Immature natural killer cell (primary cell): ENCODE measurements around the gene ATOSA. TPM values are rescaled to one million over a fixed set of nuclear protein-coding genes. Genes with fewer than 3 reads are reported as not detected.

Experiments used
- DNase-seq, 3 donors: peaks; one replicate each; pipeline ENCODE4 v3.0.0; 2022; ENCODE audit warnings: mixed read lengths in 1 of 3
- H3K27ac Mint-ChIP-seq, 6 donors: one replicate each; pipeline ENCODE4 v1.8.0; 2020; ENCODE audit warnings: mixed read lengths in 6 of 6, mild to moderate bottlenecking in 5 of 6, inconsistent platforms in 4 of 6, moderate library complexity in 3 of 6
- H3K27me3 Mint-ChIP-seq, 3 donors: one replicate each; pipeline ENCODE4 v1.8.0; 2020 to 2021; ENCODE audit warnings: low read depth in 3 of 3, mild to moderate bottlenecking in 3 of 3, mixed read lengths in 3 of 3, moderate library complexity in 3 of 3, inconsistent platforms in 1 of 3
- H3K36me3 Mint-ChIP-seq, 3 donors: one replicate each; pipeline ENCODE4 v1.8.0; 2020; ENCODE audit warnings: mixed read lengths in 3 of 3, inconsistent platforms in 2 of 3, mild to moderate bottlenecking in 2 of 3
- H3K4me1 Mint-ChIP-seq, 2 donors: one replicate each; pipeline ENCODE4 v1.8.0; 2020; ENCODE audit warnings: inconsistent platforms in 2 of 2, mild to moderate bottlenecking in 2 of 2, mixed read lengths in 2 of 2, moderate library complexity in 1 of 2
- H3K4me3 Mint-ChIP-seq, 5 donors: one replicate each; pipeline ENCODE4 v1.8.0; 2020; ENCODE audit warnings: mild to moderate bottlenecking in 5 of 5, mixed read lengths in 5 of 5, inconsistent platforms in 3 of 5, moderate library complexity in 3 of 5
- H3K9me3 Mint-ChIP-seq, 6 donors: one replicate each; pipeline ENCODE4 v1.8.0; 2020; ENCODE audit warnings: mild to moderate bottlenecking in 6 of 6, mixed read lengths in 6 of 6, inconsistent platforms in 4 of 6, moderate library complexity in 3 of 6
- polyA plus RNA-seq, 3 donors: library from polyadenylated mRNA; unstranded; fragments of 300-500 nt; fragmentation: Illumina TruSeq; gene quantifications; one replicate each; pipeline ENCODE4 v1.2.3, GENCODE V29; 2021

ATOSA gene
- polyA plus RNA-seq, 3 donors from 2014 or later, result 7.6 to 15.7 (median 9.3) TPM

DNA sequence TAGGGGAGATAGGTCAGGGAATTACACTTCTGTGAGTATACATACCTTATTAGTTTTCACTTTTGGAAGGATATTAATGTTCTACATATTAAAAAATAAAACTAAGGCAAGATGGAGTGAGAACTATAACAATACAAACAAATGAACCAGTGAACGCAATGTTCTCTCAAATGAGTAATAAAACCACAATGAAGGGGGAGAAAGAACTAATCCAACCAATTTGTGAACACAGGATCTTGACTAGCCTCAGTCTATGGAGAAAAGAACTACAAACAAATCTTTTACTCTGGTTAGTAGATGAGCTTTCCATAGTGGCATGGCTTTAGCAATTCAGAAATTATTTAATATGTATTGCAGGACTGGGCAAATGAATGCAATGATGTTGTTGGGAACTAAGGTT, 26.9 kb upstream of the ATOSA start:
- Mint-ChIP-seq H3K4me3 (no peak overlapping the region), H3K27ac (no peak overlapping the region), H3K4me1 (no peaks in the 10 kb centered on the region), H3K27me3 (peaks cover 0 to 8% (median 0%) of the 10 kb centered on the region in 3 donors), H3K36me3 (no peaks in the 10 kb centered on the region), H3K9me3 (no peaks in the 10 kb centered on the region)
- DNase-seq, result no peak

- Mint-ChIP-seq H3K4me3 (no peak overlapping the region), H3K36me3 (no peaks in the 10 kb centered on the region), H3K27ac (no peak overlapping the region), H3K9me3 (no peaks in the 10 kb centered on the region), H3K4me1 (no peaks in the 10 kb centered on the region), H3K27me3 (peaks cover 0 to 7% (median 0%) of the 10 kb centered on the region in 3 donors)
- DNase-seq, result no peak
Measured at GRCh38 chr15:52702390-52702789, 23.2 kb upstream of the ATOSA start.

DNA sequence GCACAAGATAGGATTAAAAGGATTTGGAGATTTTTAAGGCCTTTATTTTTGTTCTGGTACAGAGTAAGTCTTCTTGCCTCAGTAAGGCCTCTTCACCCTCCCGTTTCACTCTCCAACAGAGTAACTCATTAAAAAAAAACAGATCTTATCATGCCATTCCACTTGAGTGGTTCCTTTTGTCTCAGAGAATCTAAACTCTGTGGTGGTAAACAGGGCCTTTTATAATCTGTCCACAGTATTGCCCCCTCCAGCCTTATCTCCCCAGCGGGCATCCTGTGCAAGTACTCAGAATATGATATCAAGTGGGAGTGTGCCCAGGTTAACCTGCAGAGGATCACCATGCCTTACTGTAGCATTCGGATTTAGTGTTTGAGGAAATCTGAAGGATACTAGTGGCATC, 20.3 kb upstream of the ATOSA start:
- peaks cover 0 to 6% (median 0%) of the 10 kb centered on the region in 3 donors for H3K27me3 Mint-ChIP-seq
- no peaks in the 10 kb centered on the region for H3K9me3 Mint-ChIP-seq
- no peaks in the 10 kb centered on the region for H3K4me1 Mint-ChIP-seq
- no peak overlapping the region for H3K4me3 Mint-ChIP-seq
- no peak for DNase-seq
- no peaks in the 10 kb centered on the region for H3K36me3 Mint-ChIP-seq
- H3K27ac Mint-ChIP-seq, result no peak overlapping the region

GRCh38 chr15:52698514-52698913, 19.3 kb upstream of the ATOSA start:
- H3K4me1 Mint-ChIP-seq, result no peaks in the 10 kb centered on the region
- no peaks in the 10 kb centered on the region for H3K9me3 Mint-ChIP-seq

DNA sequence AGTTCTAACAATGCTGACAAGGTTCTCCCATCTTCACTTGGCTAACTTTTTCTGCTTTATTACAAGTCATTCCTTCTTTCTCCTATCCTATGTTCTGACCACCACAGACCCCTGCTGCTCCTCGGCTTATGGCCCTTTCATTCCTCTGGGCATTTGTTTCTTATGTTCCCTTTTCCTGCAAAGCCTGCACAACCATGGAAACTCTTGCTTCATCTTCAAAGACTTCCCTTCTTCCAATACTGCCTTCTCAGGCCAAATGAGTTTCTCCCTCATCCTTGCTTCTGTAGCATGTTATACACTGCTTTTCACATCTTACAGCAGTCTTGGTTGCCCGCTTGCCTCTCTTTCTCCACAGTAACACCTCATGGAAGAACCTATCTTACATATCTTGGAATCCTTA, 17.9 kb upstream of the ATOSA start:
- DNase-seq, result no peak
- Mint-ChIP-seq H3K36me3 (no peaks in the 10 kb centered on the region), H3K4me3 (no peak overlapping the region), H3K27me3 (peaks cover 0 to 6% (median 0%) of the 10 kb centered on the region in 3 donors), H3K9me3 (no peaks in the 10 kb centered on the region), H3K4me1 (no peaks in the 10 kb centered on the region), H3K27ac (no peak overlapping the region)

More at GRCh38 chr15:52698514-52698913, 19.3 kb upstream of the ATOSA start:
- no peak for DNase-seq
- H3K36me3 Mint-ChIP-seq, result no peaks in the 10 kb centered on the region
- peaks cover 0 to 7% (median 0%) of the 10 kb centered on the region in 3 donors for H3K27me3 Mint-ChIP-seq
- no peak overlapping the region for H3K27ac Mint-ChIP-seq
- H3K4me3 Mint-ChIP-seq, result no peak overlapping the region

- DNase-seq, result no peak
- Mint-ChIP-seq H3K4me3 (no peak overlapping the region), H3K4me1 (no peaks in the 10 kb centered on the region), H3K9me3 (no peaks in the 10 kb centered on the region), H3K36me3 (no peaks in the 10 kb centered on the region), H3K27me3 (peaks cover 0 to 2% (median 0%) of the 10 kb centered on the region in 3 donors), H3K27ac (no peak overlapping the region)
Measured at GRCh38 chr15:52695154-52695553, 16.0 kb upstream of the ATOSA start.

- Mint-ChIP-seq H3K27ac (no peak overlapping the region), H3K27me3 (peaks cover 0 to 6% (median 2%) of the 10 kb centered on the region in 3 donors), H3K4me3 (no peak overlapping the region), H3K36me3 (no peaks in the 10 kb centered on the region), H3K9me3 (no peaks in the 10 kb centered on the region), H3K4me1 (no peaks in the 10 kb centered on the region)
- no peak for DNase-seq
Measured at GRCh38 chr15:52689562-52689961, 10.4 kb upstream of the ATOSA start.

DNA sequence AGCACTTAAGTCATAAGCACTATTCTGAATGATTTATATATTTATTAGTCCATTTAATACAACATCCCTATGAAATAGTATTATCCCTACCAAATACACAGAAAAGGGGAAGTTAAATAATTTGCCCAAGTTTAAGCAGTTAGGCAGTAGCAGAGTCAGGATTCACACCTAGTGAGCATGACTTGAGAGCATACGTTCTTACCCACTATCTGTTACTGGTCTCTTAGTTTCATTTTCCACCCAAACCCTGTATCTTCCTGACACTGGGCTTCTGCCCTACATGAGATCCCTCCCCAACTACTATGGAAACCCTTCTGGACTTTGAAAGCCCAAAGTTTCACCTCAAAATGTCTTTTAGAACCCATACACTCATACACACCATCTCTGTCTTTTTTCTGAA, 4.4 kb upstream of the ATOSA start:
- DNase-seq, result peak; percentile 38 to 45 (median 38)
- Mint-ChIP-seq H3K36me3 (no peaks in the 10 kb centered on the region), H3K9me3 (no peaks in the 10 kb centered on the region), H3K27ac (peak overlapping the region; percentile 81 to 96 (median 92)), H3K4me3 (peak overlapping the region; percentile 22 to 58 (median 43)), H3K4me1 (peaks cover 26% of the 10 kb centered on the region in 2 donors), H3K27me3 (peaks cover 9 to 16% (median 9%) of the 10 kb centered on the region in 3 donors)

DNA sequence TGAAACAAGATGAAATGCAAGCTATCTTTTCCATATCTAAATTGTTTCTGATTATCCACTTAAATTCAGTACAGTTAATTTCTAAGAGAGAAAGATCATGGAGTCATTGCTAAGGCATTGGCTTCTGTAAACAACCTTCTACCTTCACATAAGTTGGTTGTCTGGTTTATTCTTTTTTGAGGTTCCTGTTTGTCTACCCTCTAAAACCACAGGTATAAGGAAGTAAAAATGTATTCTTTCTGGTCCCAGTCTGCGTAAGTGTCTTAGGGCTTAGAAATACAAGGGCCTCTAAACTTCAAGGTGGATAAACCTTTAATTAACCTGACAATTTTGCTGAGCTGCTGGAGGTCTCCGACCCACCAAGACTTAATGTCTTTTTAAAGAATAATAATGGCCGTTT, 3.6 kb upstream of the ATOSA start:
- peak overlapping the region; percentile 81 to 96 (median 94) for H3K27ac Mint-ChIP-seq
- peaks cover 12 to 17% (median 13%) of the 10 kb centered on the region in 3 donors for H3K27me3 Mint-ChIP-seq
- peaks cover 30 to 34% of the 10 kb centered on the region in 2 donors for H3K4me1 Mint-ChIP-seq

GRCh38 chr15:52682200-52682599, 3.0 kb upstream of the ATOSA start:
- peak overlapping the region; percentile 81 to 96 (median 94) for H3K27ac Mint-ChIP-seq
- peaks cover 36 to 40% of the 10 kb centered on the region in 2 donors for H3K4me1 Mint-ChIP-seq
- H3K4me3 Mint-ChIP-seq, result peak overlapping the region in 3 of 5 donors; percentile 13 to 58 (median 50)
- no peak for DNase-seq
- H3K36me3 Mint-ChIP-seq, result peaks cover 0 to 2% (median under 1%) of the 10 kb centered on the region in 3 donors
- no peaks in the 10 kb centered on the region for H3K9me3 Mint-ChIP-seq
- peaks cover 12 to 18% (median 13%) of the 10 kb centered on the region in 3 donors for H3K27me3 Mint-ChIP-seq

More for the DNA sequence above, 3.6 kb upstream of the ATOSA start:
- peak; percentile 44 to 54 (median 48) for DNase-seq
- H3K9me3 Mint-ChIP-seq, result no peaks in the 10 kb centered on the region
- H3K36me3 Mint-ChIP-seq, result no peaks in the 10 kb centered on the region
- peak overlapping the region; percentile 26 to 58 (median 42) for H3K4me3 Mint-ChIP-seq

DNA sequence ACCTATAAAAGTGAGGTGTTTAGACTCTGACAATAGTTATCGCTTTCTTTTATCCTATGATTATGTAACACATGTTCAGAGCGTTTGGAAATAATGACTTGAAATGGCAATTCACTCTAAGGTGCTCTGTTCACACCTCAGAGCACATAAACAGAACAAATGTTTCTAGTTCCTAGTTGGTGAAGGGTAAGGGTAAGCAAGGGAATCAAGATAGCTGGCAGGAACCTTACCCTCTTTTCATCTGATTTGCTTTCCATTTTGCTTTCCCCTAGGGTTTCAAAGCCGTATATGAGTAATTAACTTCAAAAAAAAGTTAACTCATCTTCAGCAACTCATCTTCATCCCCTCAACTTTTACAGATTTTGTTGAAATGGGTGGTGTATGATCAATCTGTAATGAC, 2.3 kb upstream of the ATOSA start:
- Mint-ChIP-seq H3K27ac (peak overlapping the region in 3 of 6 donors; percentile 36 to 96 (median 95)), H3K9me3 (no peaks in the 10 kb centered on the region), H3K36me3 (peaks cover 0 to 4% (median 3%) of the 10 kb centered on the region in 3 donors), H3K4me3 (no peak overlapping the region), H3K27me3 (peaks cover 12 to 18% (median 13%) of the 10 kb centered on the region in 3 donors), H3K4me1 (peaks cover 38 to 45% of the 10 kb centered on the region in 2 donors)
- no peak for DNase-seq

DNA sequence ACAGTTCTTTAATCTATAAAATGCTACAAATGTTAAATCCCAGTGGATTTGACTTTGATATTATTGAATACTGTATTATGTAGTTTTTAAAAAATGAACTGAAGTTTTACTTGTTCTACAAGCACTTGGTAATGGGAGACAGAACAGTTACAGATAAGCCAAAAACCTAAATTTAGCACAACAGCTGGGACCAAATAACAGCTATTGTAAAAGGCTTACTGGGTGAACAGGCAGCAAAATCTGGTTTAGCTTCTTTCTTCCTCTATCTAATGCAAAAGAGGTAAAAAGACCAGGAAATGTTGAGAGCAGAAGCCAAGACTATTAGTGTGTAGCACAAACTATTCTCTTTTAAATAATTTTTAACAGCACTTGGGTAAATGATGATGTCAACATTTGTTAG, 1.6 kb upstream of the ATOSA start:
- Mint-ChIP-seq H3K4me3 (peak overlapping the region in 1 of 5 donors; percentile 15), H3K36me3 (peaks cover 0 to 8% (median 4%) of the 10 kb centered on the region in 3 donors), H3K4me1 (peaks cover 43 to 51% of the 10 kb centered on the region in 2 donors)

DNA sequence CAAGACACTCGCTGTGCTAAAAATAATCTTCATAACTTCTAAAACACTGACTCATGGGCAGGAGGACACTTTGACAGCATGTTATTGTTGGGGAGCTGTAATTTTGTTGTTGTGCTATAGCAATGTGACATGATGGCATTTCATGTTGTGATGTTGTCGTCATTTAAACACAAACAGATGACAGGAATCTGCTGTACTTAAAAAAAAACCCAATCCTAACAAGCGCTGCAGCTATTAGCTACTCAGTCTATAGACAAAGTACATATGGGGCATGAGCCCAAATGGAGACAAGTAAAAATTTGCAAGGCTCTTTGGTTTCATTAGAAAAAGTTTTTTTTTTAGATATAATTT, 828 bp upstream of the ATOSA start:
- H3K4me1 Mint-ChIP-seq, result peaks cover 49 to 59% of the 10 kb centered on the region in 2 donors
- H3K27me3 Mint-ChIP-seq, result peaks cover 10 to 18% (median 13%) of the 10 kb centered on the region in 3 donors
- peaks cover 3 to 13% (median 7%) of the 10 kb centered on the region in 3 donors for H3K36me3 Mint-ChIP-seq
- peak overlapping the region; percentile 34 to 100 (median 75) for H3K4me3 Mint-ChIP-seq
- no peak for DNase-seq
- H3K27ac Mint-ChIP-seq, result peak overlapping the region; percentile 34 to 99 (median 68)
- no peaks in the 10 kb centered on the region for H3K9me3 Mint-ChIP-seq

More for the DNA sequence above, 1.6 kb upstream of the ATOSA start:
- peak overlapping the region in 2 of 6 donors; percentile 40 to 64 for H3K27ac Mint-ChIP-seq
- DNase-seq, result no peak
- H3K27me3 Mint-ChIP-seq, result peaks cover 12 to 18% (median 13%) of the 10 kb centered on the region in 3 donors
- H3K9me3 Mint-ChIP-seq, result no peaks in the 10 kb centered on the region

GRCh38 chr15:52678468-52679231, 538 bp downstream of the ATOSA start:
- Mint-ChIP-seq H3K27ac (peak overlapping the region; percentile 97 to 100 (median 99)), H3K27me3 (peaks cover 10 to 18% (median 13%) of the 10 kb centered on the region in 3 donors), H3K9me3 (no peaks in the 10 kb centered on the region), H3K36me3 (peaks cover 3 to 13% (median 7%) of the 10 kb centered on the region in 3 donors), H3K4me1 (peaks cover 49 to 65% of the 10 kb centered on the region in 2 donors), H3K4me3 (peak overlapping the region; percentile 92 to 100 (median 99))
- DNase-seq, result peak; percentile 74 to 79 (median 79)
